Liver (tissue), 9 donors: ENCODE measurements around the gene IDH1. TPM values are rescaled to one million over a fixed set of nuclear protein-coding genes. Genes with fewer than 3 reads are reported as not detected.

Source experiments
- DNase-seq: peaks from one replicate; pipeline ENCODE4 v3.0.0-alpha.2; 2017; ENCODE audit warnings: low spot score
- H3K27ac ChIP-seq, 2 donors: one replicate each; pipeline ENCODE4 v1.7.0; 2013; ENCODE audit warnings: inconsistent platforms in 2 of 2, low read length in 2 of 2, control low read depth in 1 of 2, low read depth in 1 of 2, mild to moderate bottlenecking in 1 of 2
- H3K27me3 ChIP-seq, 4 donors: one replicate each; pipeline versions ENCODE4 v1.6.1 to v1.7.0; 2013; ENCODE audit warnings: low read length in 3 of 4, inconsistent platforms in 1 of 4, mild to moderate bottlenecking in 1 of 4, moderate library complexity in 1 of 4; ENCODE audit not compliant: control insufficient read depth in 4 of 4, insufficient read depth in 4 of 4
- H3K36me3 ChIP-seq, 4 donors: one replicate each; pipeline versions ENCODE4 v1.6.1 to v1.7.0; 2013; ENCODE audit warnings: low read length in 3 of 4, mild to moderate bottlenecking in 3 of 4, low read depth in 1 of 4, moderate library complexity in 1 of 4; ENCODE audit not compliant: control insufficient read depth in 4 of 4, insufficient read depth in 3 of 4
- H3K4me1 ChIP-seq, 4 donors: one replicate each; pipeline versions ENCODE4 v1.6.1 to v1.7.0; 2013; ENCODE audit warnings: low read length in 3 of 4, mild to moderate bottlenecking in 3 of 4, moderate library complexity in 1 of 4; ENCODE audit not compliant: control insufficient read depth in 4 of 4, insufficient read depth in 4 of 4
- H3K4me3 ChIP-seq, 3 donors: one replicate each; pipeline versions ENCODE4 v1.6.1 to v1.7.0; 2013; ENCODE audit warnings: low read length in 3 of 3, control low read depth in 1 of 3, low read depth in 1 of 3, mild to moderate bottlenecking in 1 of 3
- H3K9ac ChIP-seq, 2 donors: one replicate each; pipeline ENCODE4 v1.7.0; 2013; ENCODE audit warnings: low read length in 2 of 2, mild to moderate bottlenecking in 2 of 2, moderate library complexity in 2 of 2, control low read depth in 1 of 2, low read depth in 1 of 2
- H3K9me3 ChIP-seq, 4 donors: one replicate each; pipeline versions ENCODE4 v1.6.1 to v1.7.0; 2013; ENCODE audit warnings: low read length in 3 of 4; ENCODE audit not compliant: control insufficient read depth in 4 of 4
- EGR1 ChIP-seq, 2 donors: IDR thresholded peaks; 2 replicates each; pipeline ENCODE4 v1.6.1; 2016 to 2018; ENCODE audit warnings: antibody characterized with exemption in 2 of 2, low read depth in 2 of 2
- FOXA1 ChIP-seq: IDR thresholded peaks from 2 replicates; pipeline ENCODE4 v1.6.1; 2016; ENCODE audit warnings: antibody characterized with exemption
- FOXA2 ChIP-seq: IDR thresholded peaks from 2 replicates; pipeline ENCODE4 v1.6.1; 2016; ENCODE audit warnings: antibody characterized with exemption
- GABPA ChIP-seq, 2 donors: IDR thresholded peaks in 1 of 2; conservative IDR thresholded peaks in 1 of 2; 2 replicates each; pipeline ENCODE4 v1.6.1; 2016; ENCODE audit warnings: antibody characterized with exemption in 2 of 2, mild to moderate bottlenecking in 1 of 2, moderate library complexity in 1 of 2
- HNF4A ChIP-seq, 2 donors: conservative IDR thresholded peaks; 2 replicates each; pipeline ENCODE4 v1.6.1; 2016; ENCODE audit warnings: antibody characterized with exemption in 2 of 2, mild to moderate bottlenecking in 2 of 2
- HNF4G ChIP-seq: IDR thresholded peaks from 2 replicates; pipeline ENCODE4 v1.6.1; 2016; ENCODE audit warnings: antibody characterized with exemption
- JUND ChIP-seq, 2 donors: IDR thresholded peaks; 2 replicates each; pipeline ENCODE4 v1.6.1; 2016; ENCODE audit warnings: antibody characterized with exemption in 2 of 2
- NR2F2 ChIP-seq: IDR thresholded peaks from 2 replicates; pipeline ENCODE4 v1.6.1; 2016; ENCODE audit warnings: antibody characterized with exemption
- RAD21 ChIP-seq, 2 donors: IDR thresholded peaks; 2 replicates each; pipeline ENCODE4 v1.6.1; 2016; ENCODE audit warnings: antibody characterized with exemption in 2 of 2, mild to moderate bottlenecking in 2 of 2
- RXRA ChIP-seq, 2 donors: IDR thresholded peaks; 2 replicates each; pipeline ENCODE4 v1.6.1; 2017 to 2018; ENCODE audit warnings: antibody characterized with exemption in 2 of 2, mild to moderate bottlenecking in 1 of 2
- SP1 ChIP-seq: IDR thresholded peaks from 2 replicates; pipeline ENCODE4 v1.6.1; 2018; ENCODE audit warnings: antibody characterized with exemption, mild to moderate bottlenecking
- TAF1 ChIP-seq: conservative IDR thresholded peaks from 2 replicates; pipeline ENCODE4 v1.6.1; 2016; ENCODE audit warnings: antibody characterized with exemption, mild to moderate bottlenecking
- YY1 ChIP-seq: IDR thresholded peaks from 2 replicates; pipeline ENCODE4 v1.6.1; 2016; ENCODE audit warnings: antibody characterized with exemption, mild to moderate bottlenecking
- WGBS: extraction: QIAGEN DNeasy Blood & Tissue Kit; methylation state at CpG from one replicate; pipeline ENCODE4 v1.1.7; 2013; 5-methylcytosine and 5-hydroxymethylcytosine counted together
- polyA plus RNA-seq, 2 donors: library from polyadenylated mRNA; stranded (reverse) in 1 of 2; unstranded in 1 of 2; fragments of 200-250 nt in 1 of 2; fragments of >200 nt in 1 of 2; fragmentation: Nextera tagmentation in 1 of 2; extraction: Ambion mirVana in 1 of 2; gene quantifications; one replicate each; pipeline versions ENCODE4 v1.2.1 to v1.2.3, GENCODE V29; 2013 to 2015
- total RNA-seq, 2 donors: library from RNA; depleted of rRNA; stranded (reverse); fragments of >200 nt; gene quantifications; one replicate each; pipeline ENCODE4 v1.2.3, GENCODE V29; 2014
- TF ChIP-seq, protein P1 (sequence below): IDR thresholded peaks from 2 replicates; pipeline ENCODE4 v1.6.1; 2016; ENCODE audit warnings: antibody characterized with exemption
- TF ChIP-seq, protein P2 (sequence below): IDR thresholded peaks from 2 replicates; pipeline ENCODE4 v1.6.1; 2016; ENCODE audit warnings: antibody characterized with exemption, mild to moderate bottlenecking
- TF ChIP-seq, protein P3 (sequence below): IDR thresholded peaks from 2 replicates; pipeline ENCODE4 v1.6.1; 2016; ENCODE audit warnings: antibody characterized with exemption
- TF ChIP-seq, protein P4 (sequence below): IDR thresholded peaks from 2 replicates; pipeline ENCODE4 v1.6.1; 2016; ENCODE audit warnings: antibody characterized with exemption
- TF ChIP-seq, protein P5 (sequence below): fragments of 150-350 bp; IDR thresholded peaks from 2 replicates; pipeline ENCODE4 v1.5.1; 2017; ENCODE audit warnings: improper control_type of control experiment, low read depth, low read length; ENCODE audit not compliant: missing input control
- donor health status: healthy.
- donor health status: healthy.
- donor health status: healthy.
- donor health status: healthy.
- donor health status: healthy.

IDH1 gene
- total and polyA plus RNA-seq, 4 donors = 134 to 188 (median 142) TPM

DNA sequence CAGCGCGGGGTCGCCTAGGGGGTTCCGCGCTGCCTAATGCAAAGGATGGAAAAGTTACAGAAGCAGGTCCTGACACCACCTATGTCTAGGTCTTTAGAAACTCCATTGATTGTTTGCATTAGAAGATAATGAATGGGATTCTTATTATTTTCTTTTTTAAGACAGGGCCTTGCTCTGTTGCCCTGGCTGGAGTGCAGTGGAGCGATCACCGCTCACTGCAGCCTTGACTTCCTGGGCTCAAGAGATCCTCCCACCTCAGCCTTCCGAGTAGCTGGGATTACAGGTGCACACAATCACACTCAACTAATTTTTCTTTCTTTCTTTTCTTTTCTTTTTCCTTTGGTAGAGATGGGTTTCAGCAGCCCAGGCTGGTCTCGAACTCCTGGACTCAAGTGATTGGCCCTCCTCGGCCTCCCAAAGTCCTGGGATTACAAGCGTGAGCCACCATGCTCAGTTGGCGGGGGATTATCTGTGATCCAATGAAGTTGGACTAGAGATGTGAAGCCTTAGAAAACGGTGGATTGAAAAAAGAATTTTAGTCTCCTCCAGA, 761 bp upstream of the IDH1 start:
- H3K9me3 ChIP-seq = no peaks in the 10 kb centered on the region
- peak overlapping the region; percentile 51 to 93 (median 82) for H3K4me3 ChIP-seq
- peak overlapping the region; percentile 30 to 77 for H3K9ac ChIP-seq
- TF ChIP-seq NR2F2 = no peak
- TF ChIP-seq HNF4G = peak; percentile 3
- peaks cover 1 to 43% (median 36%) of the 10 kb centered on the region in 4 donors for H3K4me1 ChIP-seq
- no peaks in the 10 kb centered on the region for H3K27me3 ChIP-seq
- H3K27ac ChIP-seq = peak overlapping the region; percentile 52 to 86
- no peak for DNase-seq
- 37% methylated on average over 13 of the region's 13 CpGs for WGBS
- H3K36me3 ChIP-seq = peaks cover 0 to 3% (median under 1%) of the 10 kb centered on the region in 4 donors

DNA sequence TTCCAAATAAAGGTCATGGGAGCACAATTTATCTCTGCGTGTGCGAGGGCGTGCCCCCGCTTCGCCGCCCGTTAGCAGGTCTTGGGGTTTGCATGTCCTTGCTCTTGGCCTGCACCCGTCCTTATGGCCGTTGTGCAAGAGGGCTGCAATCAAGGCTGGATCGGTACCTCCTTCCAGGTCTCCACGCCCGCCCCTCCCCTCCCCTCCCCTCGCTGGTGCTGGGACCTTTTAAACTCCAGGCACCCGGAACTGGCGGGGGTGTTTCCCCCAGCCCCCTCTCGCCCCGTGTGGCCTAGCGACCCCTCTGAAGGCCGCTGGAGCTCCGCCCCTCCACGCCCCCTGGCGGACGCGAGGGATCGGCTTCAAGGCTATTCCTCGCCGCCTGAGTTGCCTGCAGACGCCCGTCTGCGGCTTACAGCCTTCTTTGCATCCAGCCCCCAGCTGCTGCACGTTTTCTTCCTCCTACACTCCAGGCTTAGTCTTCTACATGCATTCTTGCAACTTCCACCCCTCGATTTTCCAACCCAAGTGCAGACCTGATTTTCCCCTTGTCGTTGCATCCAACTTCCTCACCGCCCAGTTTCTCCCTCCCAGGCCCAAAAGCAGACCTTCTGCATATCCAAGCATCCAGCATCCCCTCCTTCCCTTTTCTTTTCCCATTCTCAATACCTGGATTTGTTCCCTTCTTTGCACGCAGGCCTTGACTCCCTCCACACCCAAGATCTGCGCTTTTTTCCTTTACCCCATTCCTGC, 577 bp downstream of the IDH1 start:
- peak overlapping the region; percentile 65 to 78 for H3K9ac ChIP-seq
- under 1% methylated on average over 36 of the region's 36 CpGs for WGBS
- TF ChIP-seq RAD21 (IDR thresholded peaks at IDR 0.05) (peak; percentile 51 to 67), EGR1 (IDR thresholded peaks at IDR 0.05; ENCODE audit: low read depth in 2 of 2) (peak; percentile 31 to 82), JUND (IDR thresholded peaks at IDR 0.05) (peak; percentile 72 to 83), NR2F2 (peak; percentile 65), GABPA (IDR thresholded peaks at IDR 0.05 in 1 of 2, conservative IDR thresholded peaks at IDR 0.05 in 1 of 2) (no peak), HNF4A (conservative IDR thresholded peaks at IDR 0.05) (peak in 1 of 2 donors; percentile 11), SP1 (peak; percentile 92), FOXA2 (peak; percentile 67), TAF1 (no peak), FOXA1 (peak; percentile 46), HNF4G (no peak), RXRA (IDR thresholded peaks at IDR 0.05) (peak; percentile 96 to 97), YY1 (peak; percentile 72)
- TF ChIP-seq, protein P1, sequence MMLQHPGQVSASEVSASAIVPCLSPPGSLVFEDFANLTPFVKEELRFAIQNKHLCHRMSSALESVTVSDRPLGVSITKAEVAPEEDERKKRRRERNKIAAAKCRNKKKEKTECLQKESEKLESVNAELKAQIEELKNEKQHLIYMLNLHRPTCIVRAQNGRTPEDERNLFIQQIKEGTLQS = no peak
- TF ChIP-seq, protein P2, sequence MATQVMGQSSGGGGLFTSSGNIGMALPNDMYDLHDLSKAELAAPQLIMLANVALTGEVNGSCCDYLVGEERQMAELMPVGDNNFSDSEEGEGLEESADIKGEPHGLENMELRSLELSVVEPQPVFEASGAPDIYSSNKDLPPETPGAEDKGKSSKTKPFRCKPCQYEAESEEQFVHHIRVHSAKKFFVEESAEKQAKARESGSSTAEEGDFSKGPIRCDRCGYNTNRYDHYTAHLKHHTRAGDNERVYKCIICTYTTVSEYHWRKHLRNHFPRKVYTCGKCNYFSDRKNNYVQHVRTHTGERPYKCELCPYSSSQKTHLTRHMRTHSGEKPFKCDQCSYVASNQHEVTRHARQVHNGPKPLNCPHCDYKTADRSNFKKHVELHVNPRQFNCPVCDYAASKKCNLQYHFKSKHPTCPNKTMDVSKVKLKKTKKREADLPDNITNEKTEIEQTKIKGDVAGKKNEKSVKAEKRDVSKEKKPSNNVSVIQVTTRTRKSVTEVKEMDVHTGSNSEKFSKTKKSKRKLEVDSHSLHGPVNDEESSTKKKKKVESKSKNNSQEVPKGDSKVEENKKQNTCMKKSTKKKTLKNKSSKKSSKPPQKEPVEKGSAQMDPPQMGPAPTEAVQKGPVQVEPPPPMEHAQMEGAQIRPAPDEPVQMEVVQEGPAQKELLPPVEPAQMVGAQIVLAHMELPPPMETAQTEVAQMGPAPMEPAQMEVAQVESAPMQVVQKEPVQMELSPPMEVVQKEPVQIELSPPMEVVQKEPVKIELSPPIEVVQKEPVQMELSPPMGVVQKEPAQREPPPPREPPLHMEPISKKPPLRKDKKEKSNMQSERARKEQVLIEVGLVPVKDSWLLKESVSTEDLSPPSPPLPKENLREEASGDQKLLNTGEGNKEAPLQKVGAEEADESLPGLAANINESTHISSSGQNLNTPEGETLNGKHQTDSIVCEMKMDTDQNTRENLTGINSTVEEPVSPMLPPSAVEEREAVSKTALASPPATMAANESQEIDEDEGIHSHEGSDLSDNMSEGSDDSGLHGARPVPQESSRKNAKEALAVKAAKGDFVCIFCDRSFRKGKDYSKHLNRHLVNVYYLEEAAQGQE = no peak
- TF ChIP-seq, protein P3, sequence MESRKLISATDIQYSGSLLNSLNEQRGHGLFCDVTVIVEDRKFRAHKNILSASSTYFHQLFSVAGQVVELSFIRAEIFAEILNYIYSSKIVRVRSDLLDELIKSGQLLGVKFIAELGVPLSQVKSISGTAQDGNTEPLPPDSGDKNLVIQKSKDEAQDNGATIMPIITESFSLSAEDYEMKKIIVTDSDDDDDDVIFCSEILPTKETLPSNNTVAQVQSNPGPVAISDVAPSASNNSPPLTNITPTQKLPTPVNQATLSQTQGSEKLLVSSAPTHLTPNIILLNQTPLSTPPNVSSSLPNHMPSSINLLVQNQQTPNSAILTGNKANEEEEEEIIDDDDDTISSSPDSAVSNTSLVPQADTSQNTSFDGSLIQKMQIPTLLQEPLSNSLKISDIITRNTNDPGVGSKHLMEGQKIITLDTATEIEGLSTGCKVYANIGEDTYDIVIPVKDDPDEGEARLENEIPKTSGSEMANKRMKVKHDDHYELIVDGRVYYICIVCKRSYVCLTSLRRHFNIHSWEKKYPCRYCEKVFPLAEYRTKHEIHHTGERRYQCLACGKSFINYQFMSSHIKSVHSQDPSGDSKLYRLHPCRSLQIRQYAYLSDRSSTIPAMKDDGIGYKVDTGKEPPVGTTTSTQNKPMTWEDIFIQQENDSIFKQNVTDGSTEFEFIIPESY = peak; percentile 89
- TF ChIP-seq, protein P4, sequence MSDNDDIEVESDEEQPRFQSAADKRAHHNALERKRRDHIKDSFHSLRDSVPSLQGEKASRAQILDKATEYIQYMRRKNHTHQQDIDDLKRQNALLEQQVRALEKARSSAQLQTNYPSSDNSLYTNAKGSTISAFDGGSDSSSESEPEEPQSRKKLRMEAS = peak; percentile 93
- TF ChIP-seq, protein P5, sequence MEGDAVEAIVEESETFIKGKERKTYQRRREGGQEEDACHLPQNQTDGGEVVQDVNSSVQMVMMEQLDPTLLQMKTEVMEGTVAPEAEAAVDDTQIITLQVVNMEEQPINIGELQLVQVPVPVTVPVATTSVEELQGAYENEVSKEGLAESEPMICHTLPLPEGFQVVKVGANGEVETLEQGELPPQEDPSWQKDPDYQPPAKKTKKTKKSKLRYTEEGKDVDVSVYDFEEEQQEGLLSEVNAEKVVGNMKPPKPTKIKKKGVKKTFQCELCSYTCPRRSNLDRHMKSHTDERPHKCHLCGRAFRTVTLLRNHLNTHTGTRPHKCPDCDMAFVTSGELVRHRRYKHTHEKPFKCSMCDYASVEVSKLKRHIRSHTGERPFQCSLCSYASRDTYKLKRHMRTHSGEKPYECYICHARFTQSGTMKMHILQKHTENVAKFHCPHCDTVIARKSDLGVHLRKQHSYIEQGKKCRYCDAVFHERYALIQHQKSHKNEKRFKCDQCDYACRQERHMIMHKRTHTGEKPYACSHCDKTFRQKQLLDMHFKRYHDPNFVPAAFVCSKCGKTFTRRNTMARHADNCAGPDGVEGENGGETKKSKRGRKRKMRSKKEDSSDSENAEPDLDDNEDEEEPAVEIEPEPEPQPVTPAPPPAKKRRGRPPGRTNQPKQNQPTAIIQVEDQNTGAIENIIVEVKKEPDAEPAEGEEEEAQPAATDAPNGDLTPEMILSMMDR = peak; percentile 59
- peak; percentile 87 for DNase-seq
- no peaks in the 10 kb centered on the region for H3K9me3 ChIP-seq
- H3K27me3 ChIP-seq = no peaks in the 10 kb centered on the region
- H3K36me3 ChIP-seq = peaks cover 0 to 6% (median 1%) of the 10 kb centered on the region in 4 donors
- peak overlapping the region; percentile 81 to 86 for H3K27ac ChIP-seq
- peak overlapping the region; percentile 80 to 93 (median 82) for H3K4me3 ChIP-seq
- H3K4me1 ChIP-seq = peaks cover 2 to 56% (median 48%) of the 10 kb centered on the region in 4 donors
